ENCODE measurements around the gene DRC7.
A peak's percentile ranks its signal among the peaks of the same experiment; 100 is the strongest.

DRC7 gene

GRCh38 chr16:57713596-57713995, 19.0 kb downstream of the DRC7 start:
- DNase-seq, result no peak
- ChIA-PET POLR2A (no interaction called here), CTCF (interaction anchor here (1.0 to 1.5 kb wide), 6 partner anchors 13 to 136 kb away, joined by 3 to 5 read pairs (median 3); partner anchors contain the start of gene ADGRG3)
- H3K27ac ChIP-seq (ENCODE audit: insufficient read depth in 1 of 2, low read depth in 1 of 2, low read length in 2 of 2, poor library complexity in 1 of 2, severe bottlenecking in 2 of 2), result no peak overlapping the region
- H3K36me3 ChIP-seq (ENCODE audit: control insufficient read depth in 4 of 4, insufficient read depth in 4 of 4, low read length in 3 of 4), result no peaks in the 10 kb centered on the region
- no peaks in the 10 kb centered on the region for H3K9me3 ChIP-seq (ENCODE audit: control extremely low read depth in 1 of 5, control insufficient read depth in 4 of 5, insufficient read depth in 2 of 5, low read depth in 1 of 5, low read length in 4 of 5)
- H3K27me3 ChIP-seq (replicated peaks in 2 of 5; ENCODE audit: control insufficient read depth in 4 of 5, insufficient read depth in 5 of 5, low read length in 4 of 5), result no peaks in the 10 kb centered on the region
- 96% methylated on average over 8 of the region's 8 CpGs for WGBS (ENCODE audit: insufficient coverage)
- H3K4me3 ChIP-seq (ENCODE audit: control insufficient read depth in 1 of 7, extremely low read depth in 1 of 7, insufficient read depth in 4 of 7, low read depth in 2 of 7, low read length in 6 of 7), result no peak overlapping the region
- peaks cover 0 to under 1% (median 0%) of the 10 kb centered on the region in 4 experiments for H3K4me1 ChIP-seq (ENCODE audit: control extremely low read depth in 1 of 4, control insufficient read depth in 4 of 4, insufficient read depth in 4 of 4, low read length in 3 of 4)

- no peak for DNase-seq
- CTCF ChIA-PET, result interaction anchor here (0.7 to 1.5 kb wide), 8 partner anchors 11 to 137 kb away, joined by 3 to 5 read pairs (median 3); partner anchors contain the start of gene ADGRG3
- Histone ChIP-seq H3K9me3 (ENCODE audit: control extremely low read depth in 1 of 5, control insufficient read depth in 4 of 5, insufficient read depth in 2 of 5, low read depth in 1 of 5, low read length in 4 of 5) (no peaks in the 10 kb centered on the region), H3K4me3 (ENCODE audit: control insufficient read depth in 1 of 7, extremely low read depth in 1 of 7, insufficient read depth in 4 of 7, low read depth in 2 of 7, low read length in 6 of 7) (no peak overlapping the region), H3K27me3 (replicated peaks in 2 of 5; ENCODE audit: control insufficient read depth in 4 of 5, insufficient read depth in 5 of 5, low read length in 4 of 5) (no peaks in the 10 kb centered on the region), H3K27ac (ENCODE audit: insufficient read depth in 1 of 2, low read depth in 1 of 2, low read length in 2 of 2, poor library complexity in 1 of 2, severe bottlenecking in 2 of 2) (no peak overlapping the region), H3K4me1 (ENCODE audit: control extremely low read depth in 1 of 4, control insufficient read depth in 4 of 4, insufficient read depth in 4 of 4, low read length in 3 of 4) (no peaks in the 10 kb centered on the region), H3K36me3 (ENCODE audit: control insufficient read depth in 4 of 4, insufficient read depth in 4 of 4, low read length in 3 of 4) (no peaks in the 10 kb centered on the region)
- 98% methylated on average over 5 of the region's 6 CpGs for WGBS (ENCODE audit: insufficient coverage)
- POLR2A ChIA-PET, result no interaction called here
These were observed 19.4 kb downstream of the DRC7 start for GRCh38 chr16:57714047-57714446.

GRCh38 chr16:57720142-57720575, 25.6 kb downstream of the DRC7 start:
- Histone ChIP-seq H3K36me3 (ENCODE audit: control insufficient read depth in 4 of 4, insufficient read depth in 4 of 4, low read length in 3 of 4) (no peaks in the 10 kb centered on the region), H3K27me3 (replicated peaks in 2 of 5; ENCODE audit: control insufficient read depth in 4 of 5, insufficient read depth in 5 of 5, low read length in 4 of 5) (no peaks in the 10 kb centered on the region), H3K27ac (ENCODE audit: insufficient read depth in 1 of 2, low read depth in 1 of 2, low read length in 2 of 2, poor library complexity in 1 of 2, severe bottlenecking in 2 of 2) (no peak overlapping the region), H3K4me1 (ENCODE audit: control extremely low read depth in 1 of 4, control insufficient read depth in 4 of 4, insufficient read depth in 4 of 4, low read length in 3 of 4) (peaks cover 0 to 39% (median 6%) of the 10 kb centered on the region in 4 experiments), H3K9me3 (ENCODE audit: control extremely low read depth in 1 of 5, control insufficient read depth in 4 of 5, insufficient read depth in 2 of 5, low read depth in 1 of 5, low read length in 4 of 5) (no peaks in the 10 kb centered on the region), H3K4me3 (ENCODE audit: control insufficient read depth in 1 of 7, extremely low read depth in 1 of 7, insufficient read depth in 4 of 7, low read depth in 2 of 7, low read length in 6 of 7) (no peak overlapping the region)
- DNase-seq, result peak; percentile 77 to 88 (median 85)
- POLR2A ChIA-PET, result no interaction called here
- 67% methylated on average over 3 of the region's 3 CpGs for WGBS (ENCODE audit: insufficient coverage)
- CTCF ChIA-PET, result interaction anchor here (0.6 to 11.7 kb wide), 14 partner anchors 9 to 144 kb away, joined by 3 to 72 read pairs (median 4); partner anchors contain the start of genes ADGRG3, DRC7 and KATNB1

GRCh38 chr16:57721356-57722209, 27.0 kb downstream of the DRC7 start:
- CTCF ChIA-PET, result interaction anchor here (0.7 to 11.7 kb wide), 14 partner anchors 10 to 148 kb away, joined by 3 to 72 read pairs (median 3); partner anchors contain the start of gene DRC7
- Histone ChIP-seq H3K4me1 (ENCODE audit: control extremely low read depth in 1 of 4, control insufficient read depth in 4 of 4, insufficient read depth in 4 of 4, low read length in 3 of 4) (peaks cover 0 to 45% (median 10%) of the 10 kb centered on the region in 4 experiments), H3K27ac (ENCODE audit: insufficient read depth in 1 of 2, low read depth in 1 of 2, low read length in 2 of 2, poor library complexity in 1 of 2, severe bottlenecking in 2 of 2) (no peak overlapping the region), H3K27me3 (replicated peaks in 2 of 5; ENCODE audit: control insufficient read depth in 4 of 5, insufficient read depth in 5 of 5, low read length in 4 of 5) (no peaks in the 10 kb centered on the region), H3K4me3 (ENCODE audit: control insufficient read depth in 1 of 7, extremely low read depth in 1 of 7, insufficient read depth in 4 of 7, low read depth in 2 of 7, low read length in 6 of 7) (no peak overlapping the region), H3K9me3 (ENCODE audit: control extremely low read depth in 1 of 5, control insufficient read depth in 4 of 5, insufficient read depth in 2 of 5, low read depth in 1 of 5, low read length in 4 of 5) (no peaks in the 10 kb centered on the region), H3K36me3 (ENCODE audit: control insufficient read depth in 4 of 4, insufficient read depth in 4 of 4, low read length in 3 of 4) (no peaks in the 10 kb centered on the region)
- POLR2A ChIA-PET, result no interaction called here
- WGBS (ENCODE audit: insufficient coverage), result 91% methylated on average over 8 of the region's 17 CpGs
- DNase-seq, result no peak

- H3K4me1 ChIP-seq (ENCODE audit: control extremely low read depth in 1 of 4, control insufficient read depth in 4 of 4, insufficient read depth in 4 of 4, low read length in 3 of 4), result peaks cover 0 to 45% (median 10%) of the 10 kb centered on the region in 4 experiments
- H3K36me3 ChIP-seq (ENCODE audit: control insufficient read depth in 4 of 4, insufficient read depth in 4 of 4, low read length in 3 of 4), result no peaks in the 10 kb centered on the region
- no peak overlapping the region for H3K27ac ChIP-seq (ENCODE audit: insufficient read depth in 1 of 2, low read depth in 1 of 2, low read length in 2 of 2, poor library complexity in 1 of 2, severe bottlenecking in 2 of 2)
- DNase-seq, result no peak
- CTCF ChIA-PET, result interaction anchor here (0.6 to 11.7 kb wide), 9 partner anchors 9 to 149 kb away, joined by 3 to 72 read pairs (median 3); partner anchors contain the start of gene DRC7
- H3K9me3 ChIP-seq (ENCODE audit: control extremely low read depth in 1 of 5, control insufficient read depth in 4 of 5, insufficient read depth in 2 of 5, low read depth in 1 of 5, low read length in 4 of 5), result no peaks in the 10 kb centered on the region
- H3K4me3 ChIP-seq (ENCODE audit: control insufficient read depth in 1 of 7, extremely low read depth in 1 of 7, insufficient read depth in 4 of 7, low read depth in 2 of 7, low read length in 6 of 7), result no peak overlapping the region
- no peaks in the 10 kb centered on the region for H3K27me3 ChIP-seq (replicated peaks in 2 of 5; ENCODE audit: control insufficient read depth in 4 of 5, insufficient read depth in 5 of 5, low read length in 4 of 5)
- POLR2A ChIA-PET, result no interaction called here
- WGBS (ENCODE audit: insufficient coverage), result 100% methylated on average over 2 of the region's 2 CpGs
These were observed 27.5 kb downstream of the DRC7 start for GRCh38 chr16:57722210-57722499.

- no peaks in the 10 kb centered on the region for H3K36me3 ChIP-seq (ENCODE audit: control insufficient read depth in 4 of 4, insufficient read depth in 4 of 4, low read length in 3 of 4)
- CTCF ChIA-PET, result interaction anchor here (0.6 to 11.7 kb wide), 13 partner anchors 9 to 149 kb away, joined by 3 to 72 read pairs (median 3); partner anchors contain the start of gene DRC7
- H3K27ac ChIP-seq (ENCODE audit: insufficient read depth in 1 of 2, low read depth in 1 of 2, low read length in 2 of 2, poor library complexity in 1 of 2, severe bottlenecking in 2 of 2), result no peak overlapping the region
- POLR2A ChIA-PET, result interaction anchor here (1.0 kb wide), 1 partner anchor 13 kb away, joined by 3 read pairs; the partner anchor contains the start of gene KATNB1
- peaks cover 0 to 45% (median 10%) of the 10 kb centered on the region in 4 experiments for H3K4me1 ChIP-seq (ENCODE audit: control extremely low read depth in 1 of 4, control insufficient read depth in 4 of 4, insufficient read depth in 4 of 4, low read length in 3 of 4)
- no peaks in the 10 kb centered on the region for H3K27me3 ChIP-seq (replicated peaks in 2 of 5; ENCODE audit: control insufficient read depth in 4 of 5, insufficient read depth in 5 of 5, low read length in 4 of 5)
- H3K9me3 ChIP-seq (ENCODE audit: control extremely low read depth in 1 of 5, control insufficient read depth in 4 of 5, insufficient read depth in 2 of 5, low read depth in 1 of 5, low read length in 4 of 5), result no peaks in the 10 kb centered on the region
- 100% methylated on average over 8 of the region's 11 CpGs for WGBS (ENCODE audit: insufficient coverage)
- no peak for DNase-seq
- no peak overlapping the region for H3K4me3 ChIP-seq (ENCODE audit: control insufficient read depth in 1 of 7, extremely low read depth in 1 of 7, insufficient read depth in 4 of 7, low read depth in 2 of 7, low read length in 6 of 7)
These were observed 28.0 kb downstream of the DRC7 start for GRCh38 chr16:57722651-57723050.

GRCh38 chr16:57723170-57723569, 28.6 kb downstream of the DRC7 start:
- no peak for DNase-seq
- ChIA-PET CTCF (interaction anchor here (0.6 to 11.7 kb wide), 13 partner anchors 14 to 150 kb away, joined by 3 to 72 read pairs (median 3); partner anchors contain the start of gene DRC7), POLR2A (interaction anchor here (1.0 kb wide), 1 partner anchor 12 kb away, joined by 3 read pairs; the partner anchor contains the start of gene KATNB1)
- Histone ChIP-seq H3K27ac (ENCODE audit: insufficient read depth in 1 of 2, low read depth in 1 of 2, low read length in 2 of 2, poor library complexity in 1 of 2, severe bottlenecking in 2 of 2) (no peak overlapping the region), H3K4me1 (ENCODE audit: control extremely low read depth in 1 of 4, control insufficient read depth in 4 of 4, insufficient read depth in 4 of 4, low read length in 3 of 4) (peaks cover 0 to 45% (median 10%) of the 10 kb centered on the region in 4 experiments), H3K36me3 (ENCODE audit: control insufficient read depth in 4 of 4, insufficient read depth in 4 of 4, low read length in 3 of 4) (no peaks in the 10 kb centered on the region), H3K9me3 (ENCODE audit: control extremely low read depth in 1 of 5, control insufficient read depth in 4 of 5, insufficient read depth in 2 of 5, low read depth in 1 of 5, low read length in 4 of 5) (no peaks in the 10 kb centered on the region), H3K4me3 (ENCODE audit: control insufficient read depth in 1 of 7, extremely low read depth in 1 of 7, insufficient read depth in 4 of 7, low read depth in 2 of 7, low read length in 6 of 7) (no peak overlapping the region), H3K27me3 (replicated peaks in 2 of 5; ENCODE audit: control insufficient read depth in 4 of 5, insufficient read depth in 5 of 5, low read length in 4 of 5) (no peaks in the 10 kb centered on the region)
- 91% methylated on average over 7 of the region's 7 CpGs for WGBS (ENCODE audit: insufficient coverage)
